HPDE6-E6E7 (cell line): ENCODE results near the gene MRPL49.
A peak's percentile ranks its signal among the peaks of the same experiment; 100 is the strongest.
"Not testable (repeated sequence)": the region's sequence is repeated elsewhere in the genome, so short reads cannot be mapped to it uniquely, and the experiment has no call there.

Source experiments
- DNase-seq: peaks from one replicate; pipeline ENCODE4 v3.0.0; 2011; ENCODE audit warnings: missing footprints; ENCODE audit errors: extremely low spot score

The MRPL49 gene

GRCh38 chr11:65132988-65133700 lies 11.0 kb downstream of the MRPL49 start:
- DNase-seq = peak; percentile 72

GRCh38 chr11:65133724-65134123 lies 11.6 kb downstream of the MRPL49 start:
- no peak for DNase-seq

DNA sequence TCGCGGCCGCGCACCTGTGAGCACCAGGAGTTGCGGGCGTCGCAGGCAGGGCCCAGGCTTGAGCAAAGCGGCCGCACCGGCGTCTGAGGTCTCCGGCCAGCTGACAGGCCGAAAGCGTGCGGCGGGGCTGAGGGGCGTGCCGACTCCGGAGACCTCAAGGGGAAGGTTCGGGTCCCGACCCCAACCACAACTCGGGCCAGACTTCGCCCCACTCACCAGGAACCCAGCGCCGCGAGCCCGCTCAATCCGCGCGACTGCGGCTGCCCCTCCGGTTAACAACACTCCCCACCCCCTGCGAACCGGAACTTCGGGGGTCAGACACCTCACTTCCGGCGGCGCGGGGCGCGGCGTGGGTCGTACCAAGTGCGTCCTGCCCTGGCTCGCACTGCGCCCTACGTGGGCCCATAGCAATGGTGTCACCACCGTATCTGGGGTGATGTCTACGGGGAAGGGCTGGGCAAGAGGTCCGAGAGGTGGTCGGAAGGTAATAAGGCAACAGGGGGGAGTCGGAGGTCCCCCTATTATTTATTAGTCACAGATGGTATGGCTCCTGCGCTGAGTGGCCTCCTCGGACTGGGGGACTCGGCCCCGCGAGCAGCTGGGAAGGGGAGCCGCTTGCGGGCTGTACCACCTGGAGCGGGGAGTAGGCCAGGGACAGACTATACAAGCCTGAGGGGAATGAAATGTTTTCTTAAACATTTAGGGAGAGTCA lies 12.3 kb downstream of the MRPL49 start, which contains the start of gene SYVN1:
Gene SYVN1 (minus strand): TSS at position 280 of the 712 bp plus-strand sequence. CDS start 918 bp downstream, outside the sequence.
- peak; percentile 89 for DNase-seq

DNA sequence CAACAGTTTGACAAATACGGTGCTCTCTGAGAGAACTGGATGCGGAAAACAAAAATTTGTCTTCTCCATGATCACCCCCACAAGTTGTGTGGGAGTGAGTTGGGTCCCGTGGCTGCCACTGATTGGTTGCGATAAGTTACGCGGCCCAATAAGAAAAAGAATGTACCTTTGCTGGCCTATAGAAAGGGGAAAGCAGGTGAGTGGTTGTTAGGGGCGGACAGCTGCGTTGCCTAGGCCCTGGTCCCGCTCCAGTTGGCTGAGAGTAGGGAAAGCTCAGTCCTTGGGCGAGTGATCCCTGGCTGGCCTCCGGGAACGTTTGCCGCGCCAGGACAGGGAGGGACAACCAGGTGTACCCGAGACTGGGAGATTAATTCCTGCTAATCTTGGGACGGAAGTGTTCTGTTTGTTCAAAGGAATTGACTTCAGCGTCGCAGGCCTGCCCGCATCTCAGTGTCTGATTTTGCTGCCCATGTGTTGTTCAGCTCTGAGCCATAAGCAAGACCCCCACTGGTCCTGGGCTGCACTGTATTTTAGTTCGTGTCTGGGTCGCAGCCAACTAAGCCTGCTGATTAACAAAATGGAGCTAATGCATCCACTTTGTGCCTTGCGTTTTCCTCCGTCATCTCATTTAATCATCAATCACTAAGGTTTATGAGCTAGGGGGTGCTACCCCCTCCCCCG lies 13.0 kb downstream of the MRPL49 start:
- peak; percentile 99 for DNase-seq

DNA sequence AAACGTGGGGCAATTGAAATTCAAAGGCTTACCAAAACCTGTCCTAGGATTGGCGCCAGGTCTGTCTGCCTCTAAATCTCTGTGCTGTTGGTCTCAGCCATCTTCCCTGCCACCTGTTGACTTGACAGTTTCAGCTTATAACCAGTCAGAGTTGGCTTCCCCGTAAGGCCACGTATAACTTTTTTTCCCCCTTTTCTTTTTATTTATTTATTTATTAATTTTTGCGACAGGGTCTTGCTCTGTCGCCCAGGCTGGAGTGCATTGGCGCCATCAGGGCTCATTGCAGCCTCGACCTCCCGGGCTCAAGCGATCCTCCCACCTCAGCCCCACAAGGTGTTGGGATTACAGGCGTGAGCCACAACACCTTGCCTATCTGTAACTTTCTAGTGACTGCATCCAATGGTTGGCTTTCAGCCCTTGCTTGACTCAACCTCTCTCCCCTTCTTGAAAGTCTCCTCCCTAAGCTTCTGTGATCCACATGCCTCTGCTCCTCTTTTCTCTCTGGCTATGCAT lies 13.6 kb downstream of the MRPL49 start:
- DNase-seq = no peak

- DNase-seq = no peak
Measured at GRCh38 chr11:65136515-65137096, 14.5 kb downstream of the MRPL49 start.

DNA sequence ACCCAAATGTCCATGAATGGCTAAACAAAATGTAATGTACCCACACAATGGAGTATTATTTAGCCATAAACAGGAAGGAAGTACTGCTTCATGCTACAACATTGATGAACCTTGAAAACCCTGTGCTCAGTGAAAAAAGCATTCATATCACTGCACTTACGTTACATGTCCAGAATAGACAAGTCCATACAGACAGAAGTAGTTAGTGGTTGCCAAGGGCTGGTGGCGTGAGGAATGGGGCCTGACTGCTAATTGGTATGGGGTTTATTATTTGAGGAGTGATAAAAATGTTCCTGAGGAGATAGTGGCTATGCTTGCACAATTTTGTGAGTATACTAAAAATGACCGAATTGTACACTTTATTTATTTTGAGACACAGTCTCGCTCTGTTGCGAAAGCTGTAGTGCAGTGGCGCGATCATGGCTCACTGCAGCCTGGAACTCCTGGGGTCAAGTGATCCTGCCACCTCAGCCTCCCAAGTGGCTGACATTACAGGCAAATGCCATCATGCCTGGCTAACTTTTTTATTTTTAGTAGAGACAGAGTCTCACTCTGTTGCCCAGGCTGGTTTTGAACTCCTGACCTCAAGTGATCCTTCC lies 19.9 kb downstream of the MRPL49 start:
- DNase-seq = no peak

- DNase-seq = no peak
Measured at GRCh38 chr11:65147352-65148075, 25.4 kb downstream of the MRPL49 start.

DNA sequence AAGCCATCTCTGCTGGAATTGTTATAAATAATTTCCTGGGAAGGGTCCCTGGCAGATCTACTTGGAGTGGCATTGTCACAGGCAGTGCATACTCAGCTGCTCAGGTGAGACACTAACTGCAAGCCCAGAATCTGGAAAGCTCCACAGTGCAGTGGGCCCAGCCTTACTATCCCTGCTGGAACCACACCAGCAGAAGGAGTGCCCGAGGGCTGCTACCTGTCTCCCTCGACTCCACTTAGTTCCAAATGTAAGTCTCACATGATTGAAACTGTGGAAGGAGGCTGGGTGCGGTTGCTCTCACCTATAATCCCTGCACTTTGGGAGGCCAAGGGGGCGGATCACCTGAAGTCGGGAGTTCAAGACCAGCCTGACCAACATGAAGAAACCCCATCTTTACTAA lies 26.5 kb downstream of the MRPL49 start:
- no peak for DNase-seq

GRCh38 chr11:65150131-65150508 lies 28.0 kb downstream of the MRPL49 start:
- not testable (repeated sequence) for DNase-seq

- DNase-seq = peak; percentile 92
Measured at GRCh38 chr11:65150509-65151299, 28.6 kb downstream of the MRPL49 start.

DNA sequence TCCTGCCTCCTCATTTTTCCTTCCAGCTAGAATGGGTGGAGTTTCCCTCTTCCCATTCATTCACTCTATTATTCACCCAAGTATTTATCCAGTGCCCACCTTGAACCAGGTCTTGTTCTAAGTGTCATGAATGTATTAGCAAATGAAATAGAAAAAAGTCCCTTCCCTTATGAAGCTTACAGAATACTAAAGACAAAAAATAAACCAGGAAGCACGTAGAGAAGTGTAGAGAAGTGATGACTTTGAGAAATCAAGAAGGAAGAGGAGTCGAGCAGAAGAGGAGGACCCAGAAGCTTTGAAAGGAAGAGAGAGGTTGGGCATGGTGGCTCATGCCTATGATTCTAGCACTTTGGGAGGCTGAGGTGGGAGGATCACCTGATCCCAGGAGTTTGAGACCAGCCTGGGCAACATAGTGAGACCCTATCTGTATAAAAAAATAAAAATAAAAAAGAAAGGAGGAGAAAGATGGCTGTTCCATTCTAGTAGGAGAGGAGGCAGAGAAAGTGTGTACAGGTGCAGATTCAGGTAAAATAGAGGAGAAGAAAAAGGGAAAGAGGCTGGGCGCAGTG lies 29.3 kb downstream of the MRPL49 start:
- no peak for DNase-seq

DNA sequence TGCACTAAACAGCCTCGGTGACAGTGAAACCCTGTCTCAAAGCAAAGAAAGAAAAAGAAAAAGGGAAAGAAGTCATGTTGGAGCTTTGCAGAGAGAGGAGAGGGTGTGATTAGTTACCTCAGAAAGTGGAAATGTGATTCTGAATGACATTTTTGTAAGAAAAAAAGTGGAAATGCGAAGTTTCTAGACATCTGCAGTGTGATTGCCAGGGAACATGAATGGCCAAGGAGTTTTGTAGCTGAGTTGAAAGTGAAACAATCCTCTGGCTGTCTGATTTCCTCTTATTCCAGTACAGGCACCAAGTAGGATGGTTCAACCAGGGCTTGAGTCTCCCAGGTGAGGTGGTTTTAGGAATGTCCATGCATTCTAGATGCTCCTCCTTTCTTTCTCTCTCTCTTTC lies 30.0 kb downstream of the MRPL49 start:
- no peak for DNase-seq

GRCh38 chr11:65156256-65156655 lies 34.1 kb downstream of the MRPL49 start:
- DNase-seq = no peak

GRCh38 chr11:65156926-65157325 lies 34.8 kb downstream of the MRPL49 start:
- no peak for DNase-seq

- DNase-seq = no peak
Measured at GRCh38 chr11:65157336-65157735, 35.2 kb downstream of the MRPL49 start.

DNA sequence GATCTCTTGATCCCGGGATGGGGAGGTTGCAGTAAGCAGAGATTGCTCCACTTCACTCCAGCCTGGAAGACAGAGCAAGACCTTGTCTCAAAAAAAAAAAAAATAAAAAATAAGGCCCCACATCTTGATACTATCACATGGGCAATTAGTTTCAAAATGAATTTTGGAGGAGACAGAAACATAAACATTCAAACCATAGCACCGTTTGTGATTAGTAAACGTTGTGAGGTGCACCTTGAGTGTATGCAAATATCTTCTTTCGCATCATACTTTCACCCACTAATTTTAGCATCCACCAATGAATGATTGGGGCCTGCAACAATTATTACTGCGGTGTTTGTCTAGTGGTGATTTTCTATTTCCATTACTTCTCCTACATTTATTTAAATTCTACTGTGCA lies 36.9 kb downstream of the MRPL49 start:
- no peak for DNase-seq

DNA sequence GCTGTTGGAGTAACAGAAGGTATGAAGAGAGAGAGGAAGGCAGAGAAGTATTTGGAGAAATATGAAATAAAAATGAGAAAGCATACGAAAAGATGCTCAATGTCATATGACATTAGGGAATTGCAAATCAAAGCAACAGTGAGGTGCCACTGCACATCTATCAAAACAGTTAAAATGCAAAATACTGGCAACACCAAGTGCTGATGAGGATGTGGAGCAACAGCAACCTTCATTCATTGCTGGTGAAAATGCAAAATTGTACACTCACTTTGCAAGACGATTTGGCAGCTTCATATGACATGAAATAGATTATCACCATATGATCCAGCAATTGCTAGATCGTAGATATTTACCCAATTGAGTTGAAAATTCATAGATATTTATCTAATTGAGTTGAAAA lies 38.5 kb downstream of the MRPL49 start:
- DNase-seq = no peak

DNA sequence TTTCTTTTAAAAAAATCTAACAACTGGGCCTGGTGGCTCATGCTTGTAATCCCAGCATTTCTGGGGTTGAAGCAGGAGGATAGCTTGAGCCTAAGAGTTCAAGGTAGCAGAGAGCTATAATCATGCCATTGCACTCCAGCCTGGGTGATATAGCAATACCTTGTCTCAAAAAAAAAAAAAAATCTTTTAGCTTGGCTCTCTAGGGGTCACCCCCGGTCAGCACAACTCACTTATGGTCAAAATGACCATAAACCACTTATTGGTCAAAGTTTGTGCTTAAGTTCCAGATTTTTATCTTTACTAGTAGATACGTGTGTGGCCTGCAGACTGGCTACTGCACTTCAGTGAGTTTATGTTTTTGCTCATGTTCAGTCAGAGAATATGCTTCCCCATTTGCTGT lies 41.6 kb downstream of the MRPL49 start:
- DNase-seq = no peak
